ENCODE data around the gene DLGAP1. TPM values are rescaled to one million over a fixed set of nuclear protein-coding genes. Genes with fewer than 3 reads are reported as not detected.
"Not testable (repeated sequence)": the region's sequence is repeated elsewhere in the genome, so short reads cannot be mapped to it uniquely, and the experiment has no call there.

Gene DLGAP1
- total and polyA plus RNA-seq, 2 donors: 2.1 to 7.5 TPM

GRCh38 chr18:4357579-4357978 is 97.5 kb downstream of the DLGAP1 start:
- WGBS: 58% methylated on average over 4 of the region's 4 CpGs
- Histone ChIP-seq H3K27ac (ENCODE audit: low read depth) (no peak overlapping the region), H3K4me1 (ENCODE audit: insufficient read depth) (no peaks in the 10 kb centered on the region), H3K4me3 (ENCODE audit: low read depth, low read length) (no peak overlapping the region), H3K36me3 (ENCODE audit: insufficient read depth) (no peaks in the 10 kb centered on the region)
- DNase-seq (ENCODE audit: extremely low spot score): no peak

- no peak overlapping the region for H3K4me3 ChIP-seq (ENCODE audit: low read depth, low read length)
- WGBS: 92% methylated on average over 6 of the region's 6 CpGs
- no peaks in the 10 kb centered on the region for H3K4me1 ChIP-seq (ENCODE audit: insufficient read depth)
- no peak overlapping the region for H3K27ac ChIP-seq (ENCODE audit: low read depth)
- DNase-seq (ENCODE audit: extremely low spot score): no peak
- no peaks in the 10 kb centered on the region for H3K36me3 ChIP-seq (ENCODE audit: insufficient read depth)
Observed at GRCh38 chr18:4356929-4357328, 98.2 kb downstream of the DLGAP1 start.

DNA sequence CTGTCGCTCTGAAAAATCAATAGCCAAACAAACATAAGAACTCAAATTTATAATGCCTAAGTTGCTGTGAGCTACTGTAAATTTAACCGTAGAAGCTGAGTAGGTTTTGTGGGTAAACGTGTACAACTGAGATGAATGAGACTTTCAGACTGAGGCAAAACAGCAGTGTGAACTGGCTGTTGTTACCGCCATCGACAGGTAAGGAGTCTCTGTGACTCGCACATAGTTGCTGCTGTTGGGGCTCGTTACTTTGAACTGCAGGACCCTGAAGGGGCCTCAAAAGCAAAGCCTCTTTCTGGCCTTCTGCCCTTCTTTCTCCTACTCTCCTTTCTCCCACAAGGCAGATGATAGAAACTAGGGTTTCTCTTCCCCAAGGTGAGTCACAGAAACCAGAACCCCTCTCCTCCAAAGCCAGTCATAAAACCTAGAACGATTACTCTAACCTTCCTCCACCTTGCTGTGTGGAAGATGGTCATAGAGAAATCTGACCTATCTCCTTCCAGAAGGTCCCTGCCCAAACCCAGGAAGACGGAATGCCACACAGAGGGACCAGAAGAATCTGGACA is 101.2 kb downstream of the DLGAP1 start:
- Histone ChIP-seq H3K4me1 (ENCODE audit: insufficient read depth) (no peaks in the 10 kb centered on the region), H3K4me3 (ENCODE audit: low read depth, low read length) (no peak overlapping the region), H3K36me3 (ENCODE audit: insufficient read depth) (no peaks in the 10 kb centered on the region), H3K27ac (ENCODE audit: low read depth) (no peak overlapping the region)
- DNase-seq (ENCODE audit: extremely low spot score): no peak
- WGBS: 46% methylated on average over 9 of the region's 9 CpGs

GRCh38 chr18:4352746-4353551 is 102.2 kb downstream of the DLGAP1 start:
- WGBS: 32% methylated on average over 15 of the region's 15 CpGs
- Histone ChIP-seq H3K36me3 (ENCODE audit: insufficient read depth) (no peaks in the 10 kb centered on the region), H3K4me1 (ENCODE audit: insufficient read depth) (no peaks in the 10 kb centered on the region), H3K27ac (ENCODE audit: low read depth) (no peak overlapping the region), H3K4me3 (ENCODE audit: low read depth, low read length) (no peak overlapping the region)
- DNase-seq (ENCODE audit: extremely low spot score): no peak

- Histone ChIP-seq H3K27ac (ENCODE audit: low read depth) (no peak overlapping the region), H3K36me3 (ENCODE audit: insufficient read depth) (no peaks in the 10 kb centered on the region), H3K4me1 (ENCODE audit: insufficient read depth) (no peaks in the 10 kb centered on the region), H3K4me3 (ENCODE audit: low read depth, low read length) (no peak overlapping the region)
- 82% methylated on average over 2 of the region's 2 CpGs for WGBS
- no peak for DNase-seq (ENCODE audit: extremely low spot score)
Observed at GRCh38 chr18:4351005-4351404, 104.1 kb downstream of the DLGAP1 start.

- no peak overlapping the region for H3K27ac ChIP-seq (ENCODE audit: low read depth)
- DNase-seq (ENCODE audit: extremely low spot score): no peak
- no peak overlapping the region for H3K4me3 ChIP-seq (ENCODE audit: low read depth, low read length)
- no peaks in the 10 kb centered on the region for H3K36me3 ChIP-seq (ENCODE audit: insufficient read depth)
- H3K4me1 ChIP-seq (ENCODE audit: insufficient read depth): no peaks in the 10 kb centered on the region
- 60% methylated on average over 1 of the region's 1 CpG for WGBS
Observed at GRCh38 chr18:4335386-4335785, 119.7 kb downstream of the DLGAP1 start.

DNA sequence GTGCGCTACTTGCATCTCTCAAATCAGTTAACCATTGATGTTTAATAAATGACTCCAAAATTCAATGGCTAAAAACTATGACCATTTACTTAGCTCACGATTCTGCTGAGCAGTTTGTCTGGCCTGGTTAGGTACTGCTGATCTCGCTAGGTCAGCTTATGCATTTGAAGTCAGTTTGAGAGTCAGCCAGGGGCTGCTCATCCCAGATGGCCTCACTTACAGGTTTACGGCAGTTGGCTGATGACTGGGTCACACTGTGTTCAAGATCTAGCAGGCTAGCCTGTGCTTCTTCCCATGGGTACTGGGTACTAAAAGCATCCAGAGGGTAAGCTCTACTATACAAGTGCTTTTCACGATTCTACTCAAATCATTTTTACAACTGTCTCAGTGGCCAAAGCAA is 122.1 kb downstream of the DLGAP1 start:
- Histone ChIP-seq H3K4me3 (ENCODE audit: low read depth, low read length) (no peak overlapping the region), H3K4me1 (ENCODE audit: insufficient read depth) (no peaks in the 10 kb centered on the region), H3K36me3 (ENCODE audit: insufficient read depth) (no peaks in the 10 kb centered on the region), H3K27ac (ENCODE audit: low read depth) (no peak overlapping the region)
- 78% methylated on average over 5 of the region's 5 CpGs for WGBS
- DNase-seq (ENCODE audit: extremely low spot score): no peak

DNA sequence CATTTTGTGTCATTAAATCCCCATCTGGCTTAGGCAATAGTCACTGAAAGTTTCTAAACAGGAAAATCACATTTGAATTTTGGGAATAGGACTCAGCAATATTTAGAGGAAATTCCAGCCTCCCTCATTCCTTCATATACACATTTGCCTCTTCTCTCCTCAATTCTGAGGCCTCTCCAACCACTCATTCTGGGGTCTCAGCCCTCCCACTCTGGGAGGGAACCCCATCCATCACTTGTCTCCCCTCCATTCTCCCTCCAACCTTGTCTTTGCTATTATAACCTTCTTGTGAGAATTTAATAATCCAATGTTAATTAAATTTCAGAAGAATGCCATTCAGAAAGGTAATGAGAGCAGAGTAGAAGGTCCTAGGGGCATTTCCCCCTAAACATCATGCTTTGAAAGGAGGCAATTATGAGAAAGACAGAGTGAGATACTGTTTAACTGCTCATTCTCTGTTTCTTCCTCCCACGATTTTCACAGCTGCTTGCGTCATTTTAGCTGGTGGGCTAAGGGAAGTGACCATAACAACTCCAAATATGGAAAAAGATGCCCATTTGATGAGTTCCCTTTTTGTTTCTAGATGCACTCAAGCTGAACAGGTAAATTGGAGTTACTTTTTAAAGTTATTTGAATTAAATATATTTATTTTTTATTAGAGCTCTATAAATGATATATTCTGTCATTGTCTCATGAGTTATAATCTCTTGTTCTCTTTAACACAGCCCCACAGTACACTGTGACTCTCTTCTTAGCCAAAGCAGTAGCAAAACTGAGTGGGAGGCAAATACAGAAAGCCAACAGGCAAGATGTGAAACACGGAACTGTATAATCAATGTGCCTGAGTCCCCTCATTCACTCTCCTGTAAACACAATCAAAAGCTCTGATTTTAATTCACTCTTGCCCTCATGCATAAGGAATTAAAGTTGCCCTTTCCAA is 135.1 kb downstream of the DLGAP1 start:
- Histone ChIP-seq H3K27ac (ENCODE audit: low read depth) (no peak overlapping the region), H3K4me1 (ENCODE audit: insufficient read depth) (no peaks in the 10 kb centered on the region), H3K4me3 (ENCODE audit: low read depth, low read length) (no peak overlapping the region), H3K36me3 (ENCODE audit: insufficient read depth) (no peaks in the 10 kb centered on the region)
- DNase-seq (ENCODE audit: extremely low spot score): no peak
- 71% methylated on average over 3 of the region's 3 CpGs for WGBS

DNA sequence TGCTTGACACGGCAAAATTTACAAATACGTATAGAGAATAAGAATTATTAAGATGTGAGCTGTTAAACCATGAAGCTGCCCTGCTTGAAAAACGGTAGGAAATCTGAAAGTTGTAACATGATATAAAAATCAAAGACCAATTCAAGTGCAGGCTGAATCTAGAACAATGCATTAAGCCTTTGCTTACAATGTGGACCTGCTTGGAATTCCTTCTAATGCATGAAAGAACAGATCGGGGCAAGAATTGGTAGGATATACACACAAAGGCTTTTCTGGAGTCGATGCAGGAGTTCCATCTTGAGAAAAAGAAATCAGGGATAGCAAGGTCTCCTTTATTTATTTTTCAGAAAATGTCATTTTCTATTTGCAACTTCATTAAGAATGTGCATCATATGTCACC is 136.8 kb downstream of the DLGAP1 start:
- H3K36me3 ChIP-seq (ENCODE audit: insufficient read depth): no peaks in the 10 kb centered on the region
- WGBS: 69% methylated on average over 5 of the region's 5 CpGs
- H3K4me3 ChIP-seq (ENCODE audit: low read depth, low read length): no peak overlapping the region
- no peak for DNase-seq (ENCODE audit: extremely low spot score)
- no peaks in the 10 kb centered on the region for H3K4me1 ChIP-seq (ENCODE audit: insufficient read depth)
- no peak overlapping the region for H3K27ac ChIP-seq (ENCODE audit: low read depth)

DNA sequence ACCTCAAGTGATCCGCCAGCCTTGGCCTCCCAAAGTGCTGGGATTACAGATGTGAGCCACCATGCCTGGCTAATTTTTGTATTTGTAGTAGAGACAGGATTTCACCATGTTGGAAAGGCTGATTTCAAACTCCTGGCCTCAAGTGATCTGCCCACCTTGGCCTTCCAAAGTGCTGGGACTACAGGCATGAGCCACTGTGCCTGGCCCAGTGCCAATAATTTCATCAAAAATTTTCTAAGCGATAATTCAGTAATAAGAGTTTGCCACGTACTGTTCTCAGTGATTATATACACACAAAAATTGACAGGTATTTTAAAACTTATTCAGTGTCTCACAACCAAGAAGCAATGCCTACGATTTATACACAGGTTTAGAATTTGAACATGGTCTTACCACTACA is 143.2 kb downstream of the DLGAP1 start:
- 97% methylated on average over 4 of the region's 4 CpGs for WGBS
- DNase-seq (ENCODE audit: extremely low spot score); H3K4me3 ChIP-seq (ENCODE audit: low read depth, low read length); H3K4me1 ChIP-seq (ENCODE audit: insufficient read depth); H3K36me3 ChIP-seq (ENCODE audit: insufficient read depth); H3K27ac ChIP-seq (ENCODE audit: low read depth): not testable (repeated sequence)

DNA sequence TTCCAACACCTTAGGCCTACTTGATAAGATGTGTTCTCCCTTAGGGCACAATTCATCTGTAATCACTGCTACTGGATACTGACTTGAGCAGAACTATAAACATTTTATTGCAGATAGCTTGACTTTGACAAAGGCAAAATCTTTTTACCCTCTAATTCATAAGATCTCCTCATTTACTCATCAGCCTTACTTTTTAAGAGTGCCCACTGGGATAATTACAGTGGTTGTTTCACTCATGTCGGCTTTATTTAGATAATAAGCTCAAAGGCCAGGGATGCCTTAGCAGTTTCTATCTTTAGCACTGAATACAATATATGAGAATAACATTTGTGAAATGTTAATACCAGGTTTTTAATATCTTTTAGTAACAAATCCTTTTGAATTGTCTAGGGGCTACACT is 144.0 kb downstream of the DLGAP1 start:
- Histone ChIP-seq H3K36me3 (ENCODE audit: insufficient read depth) (no peaks in the 10 kb centered on the region), H3K4me1 (ENCODE audit: insufficient read depth) (no peaks in the 10 kb centered on the region), H3K27ac (ENCODE audit: low read depth) (no peak overlapping the region), H3K4me3 (ENCODE audit: low read depth, low read length) (no peak overlapping the region)
- WGBS: 46% methylated on average over 1 of the region's 1 CpG
- no peak for DNase-seq (ENCODE audit: extremely low spot score)

- Histone ChIP-seq H3K27ac (ENCODE audit: low read depth) (no peak overlapping the region), H3K4me3 (ENCODE audit: low read depth, low read length) (no peak overlapping the region), H3K36me3 (ENCODE audit: insufficient read depth) (no peaks in the 10 kb centered on the region), H3K4me1 (ENCODE audit: insufficient read depth) (no peaks in the 10 kb centered on the region)
- WGBS: 85% methylated on average over 5 of the region's 5 CpGs
- DNase-seq (ENCODE audit: extremely low spot score): no peak
Observed at GRCh38 chr18:4309227-4309626, 145.9 kb downstream of the DLGAP1 start.

DNA sequence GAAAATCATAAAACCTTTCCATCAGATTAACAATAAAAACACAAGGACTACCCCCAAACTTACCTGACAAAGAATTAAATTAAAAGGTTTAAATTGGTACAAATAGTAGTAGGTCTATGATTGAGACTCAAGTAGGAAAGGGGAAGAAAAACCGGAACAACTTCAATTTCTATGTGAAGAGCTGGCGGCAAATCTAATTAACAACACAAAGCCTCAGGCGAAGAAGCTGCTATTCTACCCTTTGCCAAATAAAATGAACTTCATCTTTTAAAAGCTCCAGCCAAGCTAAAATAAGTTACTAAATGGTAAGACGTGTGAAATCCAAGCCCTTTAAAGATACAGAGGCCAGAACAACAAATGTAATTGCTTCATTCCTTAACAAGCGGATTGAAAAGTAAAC is 146.5 kb downstream of the DLGAP1 start:
- DNase-seq (ENCODE audit: extremely low spot score): no peak
- Histone ChIP-seq H3K4me1 (ENCODE audit: insufficient read depth) (no peaks in the 10 kb centered on the region), H3K4me3 (ENCODE audit: low read depth, low read length) (no peak overlapping the region), H3K27ac (ENCODE audit: low read depth) (no peak overlapping the region), H3K36me3 (ENCODE audit: insufficient read depth) (no peaks in the 10 kb centered on the region)
- WGBS: 85% methylated on average over 5 of the region's 5 CpGs

GRCh38 chr18:4299395-4299794 is 155.7 kb downstream of the DLGAP1 start:
- no peak overlapping the region for H3K27ac ChIP-seq (ENCODE audit: low read depth)
- H3K4me3 ChIP-seq (ENCODE audit: low read depth, low read length): no peak overlapping the region
- no peak for DNase-seq (ENCODE audit: extremely low spot score)
- H3K36me3 ChIP-seq (ENCODE audit: insufficient read depth): no peaks in the 10 kb centered on the region
- no peaks in the 10 kb centered on the region for H3K4me1 ChIP-seq (ENCODE audit: insufficient read depth)
